ENCODE measurements around the gene MRGPRD. TPM values are rescaled to one million over a fixed set of nuclear protein-coding genes. Genes with fewer than 3 reads are reported as not detected.

Gene MRGPRD, protein sequence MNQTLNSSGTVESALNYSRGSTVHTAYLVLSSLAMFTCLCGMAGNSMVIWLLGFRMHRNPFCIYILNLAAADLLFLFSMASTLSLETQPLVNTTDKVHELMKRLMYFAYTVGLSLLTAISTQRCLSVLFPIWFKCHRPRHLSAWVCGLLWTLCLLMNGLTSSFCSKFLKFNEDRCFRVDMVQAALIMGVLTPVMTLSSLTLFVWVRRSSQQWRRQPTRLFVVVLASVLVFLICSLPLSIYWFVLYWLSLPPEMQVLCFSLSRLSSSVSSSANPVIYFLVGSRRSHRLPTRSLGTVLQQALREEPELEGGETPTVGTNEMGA
- total RNA-seq = not detected

GRCh38 chr11:68980776-68981065, at the start of gene MRGPRD:
TSS of gene MRGPRD (minus strand) at chr11:68980986. CDS start at chr11:68980986, 0 bp downstream.
- ATAC-seq (no peak), DNase-seq (ENCODE audit: low spot score) (no peak)

- no peak for DNase-seq (ENCODE audit: low spot score)
- ATAC-seq = no peak
Observed at GRCh38 chr11:69030301-69030700, 49.5 kb upstream of the MRGPRD start.

DNA sequence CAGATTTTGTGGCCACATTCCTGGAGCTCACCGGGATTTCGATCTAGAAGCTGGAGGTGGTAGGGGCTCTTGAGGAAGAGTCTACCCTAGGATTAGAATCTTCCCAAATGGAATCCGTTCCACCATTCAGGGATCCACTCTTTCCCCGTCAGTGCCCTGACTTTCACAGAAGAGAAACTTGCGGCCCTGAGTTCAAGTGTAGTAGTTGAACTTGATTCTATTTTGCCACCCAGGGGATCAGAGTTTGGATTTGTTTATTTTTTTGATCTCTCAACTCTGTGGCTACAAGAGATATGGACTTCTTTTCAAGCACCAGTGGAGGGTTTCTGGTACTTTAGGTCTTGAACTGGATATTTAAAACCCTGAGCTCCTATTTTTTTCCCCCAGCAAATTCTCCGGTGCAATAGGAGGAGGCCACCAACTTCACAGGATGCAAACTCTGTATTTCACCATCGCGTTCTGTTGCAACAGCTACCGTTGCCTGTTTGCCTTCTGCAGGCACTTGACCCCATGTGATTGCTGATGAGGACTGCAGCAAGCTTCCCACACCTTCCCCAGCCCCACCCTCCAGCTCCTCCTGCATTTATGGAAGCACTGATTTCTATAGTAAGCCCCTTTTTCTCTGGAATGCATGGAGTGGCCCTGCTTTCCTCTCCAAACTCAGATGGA, 47.1 kb upstream of the MRGPRD start:
- DNase-seq (ENCODE audit: low spot score) (peak; percentile 84), ATAC-seq (peak; percentile 96)

- no peak for ATAC-seq
- no peak for DNase-seq (ENCODE audit: low spot score)
Observed at GRCh38 chr11:69024509-69024908, 43.7 kb upstream of the MRGPRD start.

DNA sequence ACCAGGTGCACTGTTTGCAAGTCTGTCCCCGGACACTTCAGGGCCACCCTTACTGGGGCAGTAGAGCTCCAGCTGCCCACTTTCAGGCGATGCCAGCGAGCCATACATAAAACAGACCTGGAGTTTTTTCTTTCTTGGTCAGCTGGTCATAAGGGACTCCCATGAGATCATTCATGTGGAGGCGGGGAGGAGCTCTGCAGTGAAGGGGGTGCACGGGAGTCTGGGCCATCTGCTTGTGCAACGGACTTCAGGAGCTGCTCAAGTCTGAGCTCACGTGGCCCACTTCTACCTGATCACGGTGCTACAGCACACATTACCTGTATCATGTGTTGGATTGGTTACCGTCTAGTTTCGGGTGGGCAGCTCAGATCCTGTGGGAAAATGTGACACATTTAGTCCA, 41.5 kb upstream of the MRGPRD start:
- ATAC-seq (no peak), DNase-seq (ENCODE audit: low spot score) (no peak)

DNA sequence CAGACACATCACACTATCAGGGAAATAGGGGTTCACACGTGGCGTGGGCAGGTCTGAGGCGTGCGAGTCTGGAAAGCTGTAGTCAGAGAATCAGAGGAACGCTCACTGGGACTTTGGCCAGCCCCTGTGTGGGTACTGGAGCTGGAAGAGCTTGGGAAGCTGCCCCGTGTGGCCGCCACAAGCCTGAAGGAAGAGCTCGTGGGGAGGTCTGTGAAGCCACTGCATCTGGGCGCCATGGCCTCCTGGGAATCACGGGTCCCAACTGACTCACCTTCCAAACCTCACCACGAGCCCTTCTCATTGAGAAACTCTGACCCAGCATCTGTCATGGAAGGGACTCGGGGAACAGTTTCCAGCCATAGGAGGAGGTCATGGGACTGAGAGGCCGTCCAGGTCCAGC, 38.1 kb upstream of the MRGPRD start:
- ATAC-seq (no peak), DNase-seq (ENCODE audit: low spot score) (no peak)

- DNase-seq (ENCODE audit: low spot score) = no peak
- ATAC-seq = no peak
Observed at GRCh38 chr11:69017951-69018350, 37.2 kb upstream of the MRGPRD start.

GRCh38 chr11:69014898-69015549, 34.2 kb upstream of the MRGPRD start:
- ATAC-seq (no peak), DNase-seq (ENCODE audit: low spot score) (no peak)

DNA sequence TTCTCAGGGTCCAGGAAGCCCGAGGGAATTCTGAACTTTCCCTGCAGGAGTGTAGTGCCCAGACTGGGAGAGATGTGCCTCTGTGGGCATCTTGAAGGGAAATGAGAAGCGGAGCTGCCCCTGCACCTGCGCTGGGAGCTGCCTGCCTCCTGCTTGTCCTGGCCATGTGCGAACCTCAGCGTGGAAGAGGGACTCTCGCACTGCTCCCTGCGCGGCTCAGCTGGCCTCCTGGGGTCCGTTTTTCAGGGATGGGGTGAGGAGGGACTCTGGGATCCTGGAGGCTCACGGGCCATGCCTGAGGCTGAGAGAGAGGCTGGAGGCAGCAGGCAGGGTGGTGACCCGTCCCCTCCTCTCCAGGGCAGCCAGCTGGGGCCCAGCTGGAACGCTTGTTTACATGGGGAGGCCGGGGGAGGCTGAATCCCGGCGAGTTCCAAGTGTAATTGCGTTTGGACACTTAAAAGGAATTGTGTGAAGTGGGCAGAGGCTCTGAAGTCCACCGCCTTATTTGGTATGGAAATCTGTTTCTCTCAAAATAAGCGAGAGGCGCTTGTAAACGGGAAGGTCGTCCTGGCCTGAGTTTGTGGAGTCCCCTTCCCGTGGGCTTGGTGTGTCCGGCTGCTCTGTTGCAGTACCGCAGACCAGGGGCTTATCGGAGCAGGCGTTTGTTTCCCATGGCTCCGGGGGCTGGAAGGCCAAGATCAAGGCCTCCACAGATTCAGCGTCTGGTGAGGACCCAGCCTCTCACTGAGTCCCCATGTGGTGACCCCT, 33.5 kb upstream of the MRGPRD start:
- ATAC-seq (no peak), DNase-seq (ENCODE audit: low spot score) (no peak)

GRCh38 chr11:69013009-69013951, 32.5 kb upstream of the MRGPRD start, which contains the start of gene MRGPRF:
TSS of gene MRGPRF (minus strand) at chr11:69013246. CDS start at chr11:69009901, 3,345 bp downstream.
- no peak for DNase-seq (ENCODE audit: low spot score)
- ATAC-seq = no peak

DNA sequence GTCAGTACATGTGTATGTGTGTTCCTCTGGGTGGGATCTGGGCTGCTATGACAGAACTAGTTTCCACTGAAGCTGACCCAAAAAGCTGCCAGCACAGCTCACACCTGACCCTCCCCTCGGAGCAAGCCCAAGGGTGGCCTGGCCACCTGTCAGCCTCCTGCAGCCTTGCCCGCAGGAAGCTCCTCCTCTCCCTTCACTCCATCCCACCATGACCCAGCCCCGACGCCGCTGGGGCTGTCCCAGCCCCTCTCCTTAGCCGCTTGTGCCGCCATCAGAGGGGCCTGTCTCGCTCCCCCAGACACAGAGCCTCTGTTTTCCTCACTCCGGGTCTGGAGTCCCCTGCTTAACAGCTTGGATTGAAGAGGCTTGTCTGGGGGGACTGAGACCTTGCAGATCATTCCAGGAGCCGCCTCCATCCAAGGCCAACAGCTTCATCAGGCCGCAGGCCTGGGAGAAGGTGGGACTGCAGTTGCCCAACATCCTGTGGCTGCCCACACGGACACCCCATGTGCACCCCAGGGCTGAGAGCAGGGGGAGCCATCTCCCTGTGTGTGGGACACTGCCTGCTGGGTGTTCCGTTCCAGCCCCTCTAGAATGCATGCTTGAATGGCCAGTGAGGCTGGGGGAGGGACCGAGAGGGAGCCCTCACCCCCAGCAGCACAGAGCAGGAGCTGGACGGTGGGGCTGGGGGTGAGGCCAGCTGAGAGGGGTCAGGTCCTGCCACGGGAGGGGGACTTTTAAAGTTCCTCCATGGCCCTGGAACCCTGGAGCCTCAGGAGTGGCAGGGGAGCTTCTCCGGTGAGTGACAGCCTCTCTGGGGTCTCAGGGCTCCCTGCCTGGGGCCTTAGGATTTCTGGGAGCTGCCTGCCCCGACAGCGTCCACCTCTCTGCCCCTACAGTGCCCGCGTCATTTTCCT, 31.6 kb upstream of the MRGPRD start:
- DNase-seq (ENCODE audit: low spot score) = no peak
- no peak for ATAC-seq

DNA sequence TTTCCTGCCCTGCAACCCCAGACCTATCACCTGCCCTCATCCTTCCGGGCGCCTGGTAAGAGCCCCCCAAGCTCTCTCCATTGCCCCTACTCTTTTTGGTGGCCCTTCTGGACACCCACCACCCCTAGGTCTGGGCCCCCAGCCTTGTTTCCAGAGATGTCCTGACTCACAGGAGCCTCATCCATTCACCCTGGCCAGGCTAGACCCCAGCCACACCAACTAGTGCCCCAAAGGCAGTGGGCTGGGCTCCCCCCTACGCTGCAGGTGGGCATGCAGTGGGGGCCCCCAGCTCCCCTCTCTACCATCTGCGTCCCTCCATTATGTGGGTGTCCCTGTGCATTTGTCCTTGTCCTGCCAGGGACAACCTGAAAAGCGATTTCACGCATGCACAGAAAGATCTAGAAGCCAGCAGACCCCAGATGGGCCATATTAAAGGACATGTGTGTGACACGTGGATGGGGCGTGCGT, 30.9 kb upstream of the MRGPRD start:
- DNase-seq (ENCODE audit: low spot score) (no peak), ATAC-seq (no peak)

DNA sequence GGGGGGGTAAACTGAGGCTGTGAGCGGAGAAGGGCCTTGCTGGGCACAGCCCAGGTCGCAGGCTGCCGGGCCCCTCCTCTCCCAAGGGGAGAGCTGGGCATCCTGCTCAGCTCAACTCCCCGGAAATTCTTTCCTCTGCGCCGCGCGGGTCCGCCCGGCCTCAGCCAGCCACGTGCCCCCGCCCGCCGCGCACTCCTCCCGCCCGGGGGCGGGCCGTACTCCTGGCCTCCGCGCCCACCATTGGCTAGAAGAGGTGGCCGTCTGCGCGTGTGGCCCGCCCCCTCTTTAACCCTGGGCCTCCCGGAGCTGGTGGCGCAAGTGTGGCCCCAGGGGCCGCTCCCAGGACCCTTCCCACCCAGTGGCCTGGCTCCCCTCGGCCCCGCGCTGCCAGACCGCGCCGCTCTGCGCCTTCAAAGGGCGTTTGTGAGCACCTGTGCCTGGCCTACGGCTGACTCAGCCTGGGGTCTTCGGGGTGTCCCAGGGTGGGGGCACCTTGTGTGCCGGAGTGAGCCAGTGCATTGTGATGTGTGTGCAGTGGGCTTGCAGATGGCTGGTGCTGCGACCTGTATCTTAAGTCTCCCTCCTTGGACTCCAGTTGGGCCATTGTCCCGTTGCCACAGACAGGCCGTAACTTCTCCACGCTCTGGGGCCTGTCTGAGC, 30.3 kb upstream of the MRGPRD start:
- ATAC-seq (peak; percentile 29), DNase-seq (ENCODE audit: low spot score) (peak; percentile 69)

DNA sequence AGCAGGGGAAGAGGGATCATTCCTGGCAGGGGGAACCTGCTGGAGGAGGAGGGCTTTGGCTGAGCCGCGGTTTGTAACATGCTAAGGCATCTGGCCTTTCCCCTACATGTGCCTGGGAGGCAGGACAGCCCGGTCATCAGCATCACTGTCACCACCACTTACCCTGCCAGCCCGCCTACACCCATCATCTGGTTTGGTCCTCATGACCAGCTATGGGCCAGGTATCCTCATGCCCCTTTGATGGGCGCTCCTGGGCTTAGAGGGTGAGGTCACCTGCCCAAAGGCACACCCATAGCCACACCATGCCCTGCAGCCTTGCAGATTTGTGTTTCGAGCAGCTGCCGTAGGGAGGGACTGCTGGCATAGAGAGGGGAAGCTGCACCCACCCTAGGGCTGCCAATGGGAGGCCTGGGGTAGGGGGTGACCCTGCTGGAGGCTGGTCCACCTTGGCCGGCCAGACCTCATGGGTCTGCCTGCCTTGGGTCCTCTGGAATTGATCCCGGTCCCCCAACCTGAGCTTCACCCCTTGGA, 29.6 kb upstream of the MRGPRD start:
- peak; percentile 3 for ATAC-seq
- no peak for DNase-seq (ENCODE audit: low spot score)

- ATAC-seq = no peak
- DNase-seq (ENCODE audit: low spot score) = no peak
Observed at GRCh38 chr11:69009441-69010211, 28.8 kb upstream of the MRGPRD start.

- DNase-seq (ENCODE audit: low spot score) = peak; percentile 74
Observed at GRCh38 chr11:69008737-69009440, 28.1 kb upstream of the MRGPRD start.

GRCh38 chr11:69007975-69008381, 27.2 kb upstream of the MRGPRD start:
- DNase-seq (ENCODE audit: low spot score) (peak; percentile 94), ATAC-seq (peak; percentile 80)

More at GRCh38 chr11:69008737-69009440, 28.1 kb upstream of the MRGPRD start:
- peak; percentile 57 for ATAC-seq

All from left lobe of liver (tissue), 2 donors.